ENCODE data around the gene CARNS1.

The CARNS1 gene

GRCh38 chr11:67392183-67392715 lies 23.2 kb upstream of the CARNS1 start:
- peak overlapping the region; percentile 98; the same call in 1 of the 2 replicates for H3K9ac ChIP-seq (ENCODE audit: low read depth, low read length)
- peaks cover 20% of the 10 kb centered on the region for H3K36me3 ChIP-seq (ENCODE audit: insufficient read depth, low read depth, low read length)
- no peaks in the 10 kb centered on the region for H3K9me3 ChIP-seq (ENCODE audit: insufficient read depth, low read depth, low read length)
- peaks cover 6% of the 10 kb centered on the region; the same call in 1 of the 2 replicates for H3K27me3 ChIP-seq (ENCODE audit: insufficient read depth, low read length)
- no peaks in the 10 kb centered on the region for H3K4me1 ChIP-seq (ENCODE audit: insufficient read depth, low read length)
- peak overlapping the region; percentile 98 for H3K4me3 ChIP-seq (ENCODE audit: low read length)
- no peak overlapping the region for H3K27ac ChIP-seq (ENCODE audit: low read length)

GRCh38 chr11:67393437-67393836 lies 22.0 kb upstream of the CARNS1 start:
- Histone ChIP-seq H3K9ac (ENCODE audit: low read depth, low read length) (no peak overlapping the region), H3K4me1 (ENCODE audit: insufficient read depth, low read length) (no peaks in the 10 kb centered on the region), H3K27ac (ENCODE audit: low read length) (no peak overlapping the region), H3K9me3 (ENCODE audit: insufficient read depth, low read depth, low read length) (no peaks in the 10 kb centered on the region), H3K27me3 (ENCODE audit: insufficient read depth, low read length) (peaks cover 6% of the 10 kb centered on the region; the same call in 1 of the 2 replicates), H3K36me3 (ENCODE audit: insufficient read depth, low read depth, low read length) (peaks cover 32% of the 10 kb centered on the region), H3K4me3 (ENCODE audit: low read length) (no peak overlapping the region)

GRCh38 chr11:67393990-67394389 lies 21.5 kb upstream of the CARNS1 start:
- H3K27me3 ChIP-seq (ENCODE audit: insufficient read depth, low read length), result peaks cover 6% of the 10 kb centered on the region; the same call in 1 of the 2 replicates
- no peak overlapping the region for H3K9ac ChIP-seq (ENCODE audit: low read depth, low read length)
- H3K9me3 ChIP-seq (ENCODE audit: insufficient read depth, low read depth, low read length), result no peaks in the 10 kb centered on the region
- no peaks in the 10 kb centered on the region for H3K4me1 ChIP-seq (ENCODE audit: insufficient read depth, low read length)
- no peak overlapping the region for H3K4me3 ChIP-seq (ENCODE audit: low read length)
- no peak overlapping the region for H3K27ac ChIP-seq (ENCODE audit: low read length)
- peaks cover 37% of the 10 kb centered on the region for H3K36me3 ChIP-seq (ENCODE audit: insufficient read depth, low read depth, low read length)

DNA sequence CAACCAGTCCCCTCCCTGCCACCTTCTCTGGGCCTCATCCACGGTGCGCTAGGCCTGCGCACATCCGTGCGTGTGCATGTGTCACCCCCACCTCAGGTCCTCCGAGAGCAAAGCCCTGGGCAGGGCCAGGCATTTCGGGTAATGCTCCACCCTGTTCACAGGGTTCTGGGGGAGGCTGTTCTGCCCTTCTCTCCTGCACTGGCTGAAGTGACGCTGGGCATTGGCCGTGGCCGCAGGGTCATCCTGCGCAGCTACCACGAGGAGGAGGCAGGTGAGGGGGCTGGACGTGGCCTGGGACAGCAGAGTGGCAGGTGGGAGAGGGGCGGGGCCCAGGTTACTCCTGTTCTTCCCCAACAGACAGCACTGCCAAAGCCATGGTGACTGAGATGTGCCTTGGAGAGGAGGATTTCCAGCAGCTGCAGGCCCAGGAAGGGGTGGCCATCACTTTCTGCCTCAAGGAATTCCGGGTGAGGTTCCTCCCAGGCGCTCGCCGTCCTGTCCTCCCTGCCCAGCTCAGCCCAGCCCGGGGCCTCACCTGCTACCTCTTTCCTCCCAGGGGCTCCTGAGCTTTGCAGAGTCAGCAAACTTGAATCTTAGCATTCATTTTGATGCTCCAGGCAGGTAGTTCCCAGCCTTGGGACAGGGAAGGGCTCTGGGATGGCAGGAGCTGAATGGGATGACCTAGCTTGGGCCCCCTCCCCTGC lies 19.8 kb upstream of the CARNS1 start:
- Histone ChIP-seq H3K9me3 (ENCODE audit: insufficient read depth, low read depth, low read length) (no peaks in the 10 kb centered on the region), H3K27me3 (ENCODE audit: insufficient read depth, low read length) (peaks cover 6% of the 10 kb centered on the region; the same call in 1 of the 2 replicates), H3K36me3 (ENCODE audit: insufficient read depth, low read depth, low read length) (peaks cover 51% of the 10 kb centered on the region), H3K9ac (ENCODE audit: low read depth, low read length) (no peak overlapping the region), H3K4me1 (ENCODE audit: insufficient read depth, low read length) (no peaks in the 10 kb centered on the region), H3K27ac (ENCODE audit: low read length) (no peak overlapping the region), H3K4me3 (ENCODE audit: low read length) (no peak overlapping the region)

GRCh38 chr11:67396259-67396581 lies 19.3 kb upstream of the CARNS1 start:
- Histone ChIP-seq H3K9ac (ENCODE audit: low read depth, low read length) (no peak overlapping the region; the same call in 1 of the 2 replicates), H3K36me3 (ENCODE audit: insufficient read depth, low read depth, low read length) (peaks cover 51% of the 10 kb centered on the region), H3K27me3 (ENCODE audit: insufficient read depth, low read length) (peaks cover 6% of the 10 kb centered on the region; the same call in 1 of the 2 replicates), H3K9me3 (ENCODE audit: insufficient read depth, low read depth, low read length) (no peaks in the 10 kb centered on the region), H3K27ac (ENCODE audit: low read length) (no peak overlapping the region), H3K4me3 (ENCODE audit: low read length) (no peak overlapping the region), H3K4me1 (ENCODE audit: insufficient read depth, low read length) (no peaks in the 10 kb centered on the region)

DNA sequence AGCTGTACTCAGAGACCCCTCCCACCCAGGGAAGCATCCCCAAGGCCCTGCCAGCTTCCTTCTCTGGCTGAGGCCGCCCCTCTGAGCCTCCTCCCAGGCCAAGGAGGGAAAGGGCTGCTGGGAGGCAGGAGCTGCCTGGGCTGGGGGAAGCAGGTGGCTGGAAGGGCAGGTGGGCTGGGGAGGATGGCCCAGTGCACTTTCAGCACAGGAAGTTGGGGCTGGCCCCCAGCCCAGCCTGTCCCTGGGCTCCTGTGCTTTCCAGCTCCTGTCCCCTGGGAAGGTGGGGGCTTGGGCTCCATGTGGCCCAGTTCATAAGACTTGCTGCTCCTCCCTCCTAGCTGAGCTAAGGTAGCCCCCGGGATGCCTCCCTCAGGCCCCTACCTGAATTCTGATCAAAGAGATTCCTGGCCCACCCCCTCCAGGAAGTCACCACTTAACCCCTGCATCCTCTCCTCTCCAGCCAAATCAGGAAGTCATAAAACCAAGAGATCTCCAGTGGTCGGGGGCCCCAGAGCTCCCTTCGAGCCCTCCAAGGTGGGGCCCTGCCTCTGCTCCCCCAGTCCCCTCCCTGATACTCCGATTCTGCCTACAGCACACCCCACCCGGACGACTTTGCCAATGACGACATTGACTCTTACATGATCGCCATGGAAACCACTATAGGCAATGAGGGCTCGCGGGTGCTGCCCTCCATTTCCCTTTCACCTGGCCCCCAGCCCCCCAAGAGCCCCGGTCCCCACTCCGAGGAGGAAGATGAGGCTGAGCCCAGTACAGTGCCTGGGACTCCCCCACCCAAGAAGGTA lies 18.7 kb upstream of the CARNS1 start:
- Histone ChIP-seq H3K4me3 (ENCODE audit: low read length) (no peak overlapping the region), H3K36me3 (ENCODE audit: insufficient read depth, low read depth, low read length) (peaks cover 51% of the 10 kb centered on the region)

GRCh38 chr11:67397536-67397935 lies 17.9 kb upstream of the CARNS1 start:
- H3K4me3 ChIP-seq (ENCODE audit: low read length), result no peak overlapping the region
- H3K27me3 ChIP-seq (ENCODE audit: insufficient read depth, low read length), result peaks cover 2% of the 10 kb centered on the region; the same call in 1 of the 2 replicates
- H3K36me3 ChIP-seq (ENCODE audit: insufficient read depth, low read depth, low read length), result peaks cover 51% of the 10 kb centered on the region
- H3K4me1 ChIP-seq (ENCODE audit: insufficient read depth, low read length), result peaks cover 5% of the 10 kb centered on the region; the same call in 1 of the 2 replicates
- no peaks in the 10 kb centered on the region for H3K9me3 ChIP-seq (ENCODE audit: insufficient read depth, low read depth, low read length)
- H3K9ac ChIP-seq (ENCODE audit: low read depth, low read length), result no peak overlapping the region
- H3K27ac ChIP-seq (ENCODE audit: low read length), result no peak overlapping the region

More for the DNA sequence above, 18.7 kb upstream of the CARNS1 start:
- Histone ChIP-seq H3K27me3 (ENCODE audit: insufficient read depth, low read length) (peaks cover 6% of the 10 kb centered on the region; the same call in 1 of the 2 replicates), H3K27ac (ENCODE audit: low read length) (no peak overlapping the region), H3K4me1 (ENCODE audit: insufficient read depth, low read length) (no peaks in the 10 kb centered on the region), H3K9ac (ENCODE audit: low read depth, low read length) (no peak overlapping the region; the same call in 1 of the 2 replicates), H3K9me3 (ENCODE audit: insufficient read depth, low read depth, low read length) (no peaks in the 10 kb centered on the region)

- H3K36me3 ChIP-seq (ENCODE audit: insufficient read depth, low read depth, low read length), result peaks cover 51% of the 10 kb centered on the region
- no peak overlapping the region for H3K4me3 ChIP-seq (ENCODE audit: low read length)
- H3K4me1 ChIP-seq (ENCODE audit: insufficient read depth, low read length), result peaks cover 5% of the 10 kb centered on the region; the same call in 1 of the 2 replicates
- H3K9me3 ChIP-seq (ENCODE audit: insufficient read depth, low read depth, low read length), result no peaks in the 10 kb centered on the region
- no peaks in the 10 kb centered on the region for H3K27me3 ChIP-seq (ENCODE audit: insufficient read depth, low read length)
- no peak overlapping the region for H3K27ac ChIP-seq (ENCODE audit: low read length)
- no peak overlapping the region for H3K9ac ChIP-seq (ENCODE audit: low read depth, low read length)
Measured at GRCh38 chr11:67397986-67398660, 17.4 kb upstream of the CARNS1 start.

DNA sequence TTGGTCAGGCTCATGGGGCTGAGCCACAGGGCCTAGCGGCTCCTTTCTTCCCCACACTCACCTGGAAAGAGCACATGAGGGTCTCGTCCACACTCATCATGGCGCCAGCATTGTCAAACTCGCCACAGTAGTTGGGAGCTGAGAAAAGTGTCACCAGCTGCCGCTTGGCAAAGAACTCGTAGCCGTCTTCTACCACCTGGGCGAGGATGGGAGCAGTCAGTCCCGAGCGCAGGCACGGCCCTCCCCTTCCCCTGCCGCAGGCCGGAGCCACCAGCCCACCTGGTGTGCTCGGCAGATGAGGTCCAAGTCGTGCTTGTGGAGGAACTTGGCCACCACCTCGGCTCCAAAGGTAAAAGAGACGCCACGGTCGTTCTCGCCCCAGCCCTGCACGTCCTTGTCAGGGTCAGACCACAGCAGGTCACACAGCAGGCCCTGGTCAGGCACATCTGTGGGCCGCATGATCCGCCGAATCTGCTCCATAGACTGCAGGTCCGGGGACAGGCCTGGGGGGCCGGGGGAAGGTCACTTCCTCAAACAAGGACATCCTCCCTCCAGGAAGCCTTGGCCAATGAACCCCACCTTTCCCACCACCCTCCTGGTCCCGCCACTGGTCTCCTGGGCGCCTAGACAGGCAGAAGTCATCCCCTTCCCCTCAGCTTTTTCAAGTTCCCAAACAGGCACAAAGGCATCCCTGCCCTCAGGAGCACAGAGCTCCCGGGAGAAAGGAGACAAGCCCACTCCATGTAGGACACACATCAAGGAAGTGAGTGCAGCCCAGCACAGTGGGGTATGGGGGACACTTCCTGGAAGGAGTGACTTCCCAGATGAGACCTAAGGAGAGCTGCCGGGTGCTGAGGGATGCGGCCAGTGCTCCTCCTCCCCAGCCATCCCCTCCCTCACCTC lies 16.6 kb upstream of the CARNS1 start:
- no peaks in the 10 kb centered on the region for H3K27me3 ChIP-seq (ENCODE audit: insufficient read depth, low read length)
- H3K4me1 ChIP-seq (ENCODE audit: insufficient read depth, low read length), result peaks cover 5% of the 10 kb centered on the region; the same call in 1 of the 2 replicates
- no peaks in the 10 kb centered on the region for H3K9me3 ChIP-seq (ENCODE audit: insufficient read depth, low read depth, low read length)
- no peak overlapping the region for H3K27ac ChIP-seq (ENCODE audit: low read length)
- no peak overlapping the region for H3K4me3 ChIP-seq (ENCODE audit: low read length)
- no peak overlapping the region for H3K9ac ChIP-seq (ENCODE audit: low read depth, low read length)
- peaks cover 51% of the 10 kb centered on the region for H3K36me3 ChIP-seq (ENCODE audit: insufficient read depth, low read depth, low read length)

DNA sequence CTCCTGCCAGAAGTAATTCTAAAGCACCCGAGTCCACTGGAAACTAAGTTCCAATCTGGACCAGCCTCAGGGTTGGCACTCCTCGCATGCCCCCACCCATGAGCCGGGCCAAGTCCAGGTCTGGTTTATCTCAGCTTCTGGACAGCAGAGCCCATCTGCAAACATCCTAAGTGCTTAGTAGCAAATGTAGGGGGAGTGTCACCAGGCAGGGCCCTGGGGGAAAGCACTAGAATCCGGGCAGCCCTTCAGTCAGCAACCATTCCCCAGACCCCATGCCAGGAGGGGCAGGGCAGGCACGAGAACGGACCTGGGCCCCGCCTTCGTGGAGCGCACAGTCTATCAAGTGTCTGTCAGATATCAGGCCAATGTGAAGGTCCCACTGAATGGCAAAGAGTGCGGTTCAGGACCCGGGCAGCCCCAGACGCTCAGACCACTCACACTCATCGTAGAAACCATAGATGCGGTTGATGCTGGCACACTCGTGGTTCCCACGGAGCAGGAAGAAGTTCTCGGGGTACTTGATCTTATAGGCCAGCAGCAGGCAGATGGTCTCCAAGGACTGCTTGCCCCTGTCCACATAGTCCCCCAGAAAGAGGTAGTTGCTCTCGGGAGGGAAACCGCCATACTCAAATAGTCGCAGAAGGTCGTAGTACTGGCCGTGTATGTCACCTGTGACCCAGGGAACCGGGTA lies 15.1 kb upstream of the CARNS1 start:
- Histone ChIP-seq H3K27ac (ENCODE audit: low read length) (no peak overlapping the region), H3K4me1 (ENCODE audit: insufficient read depth, low read length) (peaks cover 5% of the 10 kb centered on the region; the same call in 1 of the 2 replicates), H3K9me3 (ENCODE audit: insufficient read depth, low read depth, low read length) (no peaks in the 10 kb centered on the region), H3K9ac (ENCODE audit: low read depth, low read length) (peak overlapping the region; percentile 92; the same call in 1 of the 2 replicates), H3K36me3 (ENCODE audit: insufficient read depth, low read depth, low read length) (peaks cover 47% of the 10 kb centered on the region), H3K27me3 (ENCODE audit: insufficient read depth, low read length) (no peaks in the 10 kb centered on the region), H3K4me3 (ENCODE audit: low read length) (peak overlapping the region; percentile 83)
